ENCODE results near the gene MMP10.

DNA sequence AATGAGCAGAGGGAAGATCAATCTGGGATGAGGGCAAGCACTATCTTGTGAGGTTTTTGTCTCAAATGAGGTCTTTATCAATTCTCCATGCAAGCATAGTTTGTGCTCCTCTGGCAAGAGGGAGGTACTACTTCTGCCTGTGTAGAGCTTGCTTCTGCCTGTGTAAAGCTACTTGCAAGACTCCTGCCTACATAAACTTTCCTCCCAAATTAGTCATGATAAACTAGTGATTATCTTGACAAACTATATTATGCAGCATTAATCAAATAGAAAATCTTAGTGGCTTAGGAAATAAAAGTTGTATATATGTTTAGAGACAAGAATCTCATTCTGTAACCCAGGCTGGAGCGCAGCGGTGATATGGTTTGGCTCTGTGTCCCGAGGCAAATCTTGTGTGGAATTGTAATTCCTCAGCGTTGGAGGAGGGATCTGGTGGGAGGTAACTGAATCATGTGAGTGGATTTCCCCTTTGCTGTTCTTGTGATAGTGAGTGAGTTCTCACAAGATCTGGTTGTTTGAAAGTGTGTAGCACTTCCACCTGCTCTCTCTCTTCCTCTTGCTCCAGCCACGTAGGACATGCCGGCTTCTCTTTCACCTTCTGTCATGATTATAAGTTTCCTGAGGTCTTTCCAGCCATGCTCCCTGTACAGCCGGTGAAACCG lies 8.0 kb upstream of the MMP10 start:
- TF ChIP-seq, protein P1, sequence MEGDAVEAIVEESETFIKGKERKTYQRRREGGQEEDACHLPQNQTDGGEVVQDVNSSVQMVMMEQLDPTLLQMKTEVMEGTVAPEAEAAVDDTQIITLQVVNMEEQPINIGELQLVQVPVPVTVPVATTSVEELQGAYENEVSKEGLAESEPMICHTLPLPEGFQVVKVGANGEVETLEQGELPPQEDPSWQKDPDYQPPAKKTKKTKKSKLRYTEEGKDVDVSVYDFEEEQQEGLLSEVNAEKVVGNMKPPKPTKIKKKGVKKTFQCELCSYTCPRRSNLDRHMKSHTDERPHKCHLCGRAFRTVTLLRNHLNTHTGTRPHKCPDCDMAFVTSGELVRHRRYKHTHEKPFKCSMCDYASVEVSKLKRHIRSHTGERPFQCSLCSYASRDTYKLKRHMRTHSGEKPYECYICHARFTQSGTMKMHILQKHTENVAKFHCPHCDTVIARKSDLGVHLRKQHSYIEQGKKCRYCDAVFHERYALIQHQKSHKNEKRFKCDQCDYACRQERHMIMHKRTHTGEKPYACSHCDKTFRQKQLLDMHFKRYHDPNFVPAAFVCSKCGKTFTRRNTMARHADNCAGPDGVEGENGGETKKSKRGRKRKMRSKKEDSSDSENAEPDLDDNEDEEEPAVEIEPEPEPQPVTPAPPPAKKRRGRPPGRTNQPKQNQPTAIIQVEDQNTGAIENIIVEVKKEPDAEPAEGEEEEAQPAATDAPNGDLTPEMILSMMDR (IDR thresholded peaks at IDR 0.05), result no peak
- TF ChIP-seq ZFX (IDR thresholded peaks at IDR 0.05; ENCODE audit: borderline replicate concordance), result no peak

Data from 22Rv1 (cell line).